HG02763 (cell line): ENCODE data around the gene SPRY1.

ENCODE experiments used
- ATAC-seq: cut with Tn5 transposase; IDR thresholded peaks from one replicate; pipeline ENCODE4 v1.9.1; 2021; ENCODE audit warnings: mild to moderate bottlenecking, moderate library complexity; ENCODE audit not compliant: unreplicated experiment

The SPRY1 gene

GRCh38 chr4:123396307-123397143, at the start of gene SPRY1:
Gene SPRY1, plus strand, starts transcription at chr4:123396795. Its CDS starts 4,797 bp downstream, at chr4:123401592.
- peak; percentile 43 for ATAC-seq

GRCh38 chr4:123346951-123347350, 49.6 kb upstream of the SPRY1 start:
- ATAC-seq = no peak

GRCh38 chr4:123348946-123349345, 47.6 kb upstream of the SPRY1 start:
- no peak for ATAC-seq

GRCh38 chr4:123349421-123350190, 47.0 kb upstream of the SPRY1 start:
- no peak for ATAC-seq

GRCh38 chr4:123350191-123350544, 46.4 kb upstream of the SPRY1 start:
- ATAC-seq = no peak

GRCh38 chr4:123350726-123351125, 45.9 kb upstream of the SPRY1 start:
- no peak for ATAC-seq

- ATAC-seq = no peak
Observed at GRCh38 chr4:123351713-123352112, 44.9 kb upstream of the SPRY1 start.

GRCh38 chr4:123352240-123352945, 44.2 kb upstream of the SPRY1 start:
- ATAC-seq = no peak

GRCh38 chr4:123352966-123353365, 43.6 kb upstream of the SPRY1 start:
- ATAC-seq = no peak

- ATAC-seq = no peak
Observed at GRCh38 chr4:123353656-123354055, 42.9 kb upstream of the SPRY1 start.

GRCh38 chr4:123354701-123355100, 41.9 kb upstream of the SPRY1 start:
- ATAC-seq = no peak

GRCh38 chr4:123356921-123357320, 39.7 kb upstream of the SPRY1 start:
- ATAC-seq = no peak

GRCh38 chr4:123359449-123360315, 36.9 kb upstream of the SPRY1 start:
- no peak for ATAC-seq

- ATAC-seq = no peak
Observed at GRCh38 chr4:123361195-123361861, 35.3 kb upstream of the SPRY1 start.

GRCh38 chr4:123362103-123362502, 34.5 kb upstream of the SPRY1 start:
- no peak for ATAC-seq

- ATAC-seq = peak; percentile 80
Observed at GRCh38 chr4:123363729-123364128, 32.9 kb upstream of the SPRY1 start.

- ATAC-seq = no peak
Observed at GRCh38 chr4:123364906-123365305, 31.7 kb upstream of the SPRY1 start.

- no peak for ATAC-seq
Observed at GRCh38 chr4:123365412-123365811, 31.2 kb upstream of the SPRY1 start.

- ATAC-seq = no peak
Observed at GRCh38 chr4:123366144-123366748, 30.3 kb upstream of the SPRY1 start.

- ATAC-seq = no peak
Observed at GRCh38 chr4:123378794-123379193, 17.8 kb upstream of the SPRY1 start.
